WERI-Rb-1 (cell line): ENCODE data around the gene FCRL5.

ENCODE experiments used
- DNase-seq: peaks from one replicate; pipeline ENCODE4 v3.0.0-alpha.2; 2020
- H3K27ac ChIP-seq: fragments of 250-450 bp; sonication (Bioruptor Pico); 2 replicates; pipeline ENCODE4 v1.5.1; 2020; ENCODE audit warnings: mild to moderate bottlenecking, moderate library complexity
- H3K27me3 ChIP-seq: fragments of 250-450 bp; sonication (Bioruptor Pico); 2 replicates; pipeline ENCODE4 v1.5.1; 2021; ENCODE audit warnings: mild to moderate bottlenecking, low read depth, moderate library complexity; ENCODE audit not compliant: insufficient read depth, severe bottlenecking
- H3K36me3 ChIP-seq: fragments of 250-450 bp; sonication (Bioruptor Pico); 2 replicates; pipeline ENCODE4 v1.5.1; 2020; ENCODE audit warnings: mild to moderate bottlenecking, moderate library complexity
- H3K4me3 ChIP-seq: 2 replicates; pipeline ENCODE4 v1.5.1; 2011; ENCODE audit warnings: low read depth, mild to moderate bottlenecking, control low read depth, low read length
- H3K9me3 ChIP-seq: fragments of 250-450 bp; sonication (Bioruptor Pico); 2 replicates; pipeline ENCODE4 v1.5.1; 2021; ENCODE audit warnings: mild to moderate bottlenecking, moderate library complexity; ENCODE audit not compliant: severe bottlenecking
- TF ChIP-seq, protein P1 (sequence below): IDR thresholded peaks from 2 replicates; pipeline ENCODE4 v1.5.1; 2011; ENCODE audit warnings: low read depth, mild to moderate bottlenecking, control low read depth, inconsistent platforms, low read length

Gene FCRL5

DNA sequence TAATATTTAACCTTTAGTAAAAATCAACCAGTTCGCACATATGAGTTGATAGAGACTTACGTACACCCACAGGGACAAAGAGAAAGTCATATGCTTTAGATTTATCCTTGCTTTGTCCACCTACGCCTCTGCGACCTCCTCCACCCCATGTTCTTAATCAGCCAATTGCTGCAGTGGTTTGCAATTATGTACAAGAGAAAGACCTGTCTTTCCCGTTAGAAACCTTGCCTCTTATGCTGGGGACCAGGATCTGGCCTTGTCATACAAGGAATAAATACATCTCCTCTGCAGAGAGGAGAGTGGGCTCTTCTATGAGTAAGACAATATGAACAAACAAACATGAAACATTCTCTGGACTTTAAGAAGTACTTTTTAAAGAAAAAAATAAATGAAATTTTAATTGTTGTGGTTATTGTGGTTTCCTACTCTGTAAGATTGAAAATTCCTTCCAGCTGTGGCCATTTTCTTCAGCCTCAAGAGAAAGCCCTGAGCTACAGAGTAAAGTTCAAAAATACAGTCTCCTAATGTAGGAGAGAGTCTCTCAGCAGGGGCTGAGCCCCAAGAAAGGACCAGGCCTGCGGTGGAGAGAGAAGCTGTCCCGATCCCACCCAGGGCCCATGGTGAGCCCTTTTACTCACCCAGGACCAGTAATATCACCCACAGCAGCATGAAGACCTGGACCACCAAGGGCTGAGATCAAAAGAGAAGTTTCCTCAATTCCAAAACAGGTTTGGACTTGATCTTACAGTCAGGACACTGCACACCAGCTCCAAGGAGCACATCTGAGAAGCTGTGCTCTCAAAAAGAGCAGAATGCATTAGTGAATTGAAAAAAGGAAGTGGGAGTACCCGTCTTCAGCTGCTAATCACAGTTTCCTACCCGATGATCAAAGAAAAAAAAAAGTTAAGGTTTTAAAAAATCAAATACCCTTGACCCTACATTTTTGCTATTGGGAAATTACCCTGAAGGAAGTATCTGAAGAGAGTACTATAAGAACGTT is at the start of gene FCRL5:
TSS of gene FCRL5 (minus strand) at position 822 of the 1,000 bp plus-strand sequence. CDS start at position 669, 153 bp downstream.
- no peaks in the 10 kb centered on the region for H3K36me3 ChIP-seq
- peaks cover 4% of the 10 kb centered on the region for H3K9me3 ChIP-seq
- H3K27ac ChIP-seq: no peak within 1 kb of the TSS
- H3K27me3 ChIP-seq: no peaks in the 10 kb centered on the region
- TF ChIP-seq, protein P1, sequence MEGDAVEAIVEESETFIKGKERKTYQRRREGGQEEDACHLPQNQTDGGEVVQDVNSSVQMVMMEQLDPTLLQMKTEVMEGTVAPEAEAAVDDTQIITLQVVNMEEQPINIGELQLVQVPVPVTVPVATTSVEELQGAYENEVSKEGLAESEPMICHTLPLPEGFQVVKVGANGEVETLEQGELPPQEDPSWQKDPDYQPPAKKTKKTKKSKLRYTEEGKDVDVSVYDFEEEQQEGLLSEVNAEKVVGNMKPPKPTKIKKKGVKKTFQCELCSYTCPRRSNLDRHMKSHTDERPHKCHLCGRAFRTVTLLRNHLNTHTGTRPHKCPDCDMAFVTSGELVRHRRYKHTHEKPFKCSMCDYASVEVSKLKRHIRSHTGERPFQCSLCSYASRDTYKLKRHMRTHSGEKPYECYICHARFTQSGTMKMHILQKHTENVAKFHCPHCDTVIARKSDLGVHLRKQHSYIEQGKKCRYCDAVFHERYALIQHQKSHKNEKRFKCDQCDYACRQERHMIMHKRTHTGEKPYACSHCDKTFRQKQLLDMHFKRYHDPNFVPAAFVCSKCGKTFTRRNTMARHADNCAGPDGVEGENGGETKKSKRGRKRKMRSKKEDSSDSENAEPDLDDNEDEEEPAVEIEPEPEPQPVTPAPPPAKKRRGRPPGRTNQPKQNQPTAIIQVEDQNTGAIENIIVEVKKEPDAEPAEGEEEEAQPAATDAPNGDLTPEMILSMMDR: no peak
- DNase-seq: no peak
- no peak within 1 kb of the TSS for H3K4me3 ChIP-seq

DNA sequence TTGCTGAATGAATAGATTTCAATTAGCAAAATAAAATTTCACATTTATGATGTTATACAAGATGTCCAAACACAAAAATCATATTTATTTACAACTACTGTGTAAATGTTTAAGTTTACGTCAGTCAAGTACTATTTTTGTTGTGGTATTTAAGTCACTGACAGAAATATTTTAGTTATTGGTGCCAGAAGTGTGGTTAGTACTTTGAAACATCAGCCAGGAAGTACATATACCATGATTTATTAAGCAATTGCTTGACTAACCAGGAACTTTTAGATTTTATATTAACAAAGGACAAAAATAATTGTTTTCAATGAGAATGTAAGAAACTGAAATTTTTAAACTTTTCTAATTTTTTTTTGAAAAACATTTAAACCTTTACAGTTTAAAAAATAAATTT is 47.9 kb upstream of the FCRL5 start:
- H3K36me3 ChIP-seq: peaks cover 3% of the 10 kb centered on the region; the same call in 1 of the 2 replicates
- TF ChIP-seq, protein P1: no peak
- peaks cover 5% of the 10 kb centered on the region for H3K9me3 ChIP-seq
- no peak for DNase-seq
- no peak overlapping the region for H3K27ac ChIP-seq
- no peak overlapping the region for H3K4me3 ChIP-seq
- no peaks in the 10 kb centered on the region for H3K27me3 ChIP-seq

DNA sequence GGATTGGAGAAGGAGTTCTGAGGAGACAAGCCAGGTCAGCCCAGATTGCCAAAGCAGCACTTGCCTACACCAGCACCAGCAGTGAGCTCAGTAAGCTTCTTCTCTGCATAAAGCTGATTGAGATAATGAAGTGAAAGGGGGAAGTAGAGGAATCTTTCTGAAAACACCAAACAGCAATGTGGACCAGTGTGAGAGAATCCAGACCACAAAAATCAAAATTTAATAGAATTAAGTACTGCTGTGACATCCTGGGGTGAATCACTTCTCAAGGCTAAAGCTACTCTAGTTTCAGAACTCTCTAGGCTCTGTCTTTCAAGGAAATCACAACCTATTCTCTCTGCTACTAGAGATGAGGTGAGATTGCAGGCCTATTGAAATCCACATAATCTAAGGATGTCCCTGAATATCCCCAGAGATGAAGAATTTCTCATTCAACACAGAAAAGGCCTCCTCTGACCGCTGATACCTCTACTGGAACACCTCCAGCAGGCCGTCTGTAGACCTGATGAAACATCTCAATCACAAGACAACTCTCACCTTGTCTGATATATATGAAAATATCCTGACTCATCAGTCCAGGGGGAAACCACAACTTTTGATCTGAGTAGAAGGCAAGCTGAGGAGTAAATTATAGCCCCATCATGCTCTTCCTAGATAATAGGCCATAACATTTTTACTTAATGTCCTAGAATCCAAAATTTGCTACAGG is 45.8 kb upstream of the FCRL5 start, which contains the start of gene FCRL4:
TSS of gene FCRL4 (minus strand) at position 127 of the 709 bp plus-strand sequence. CDS start 141 bp downstream, outside the sequence.
- H3K27ac ChIP-seq: no peak within 1 kb of the TSS
- peak; percentile 10 for DNase-seq
- TF ChIP-seq, protein P1: no peak

DNA sequence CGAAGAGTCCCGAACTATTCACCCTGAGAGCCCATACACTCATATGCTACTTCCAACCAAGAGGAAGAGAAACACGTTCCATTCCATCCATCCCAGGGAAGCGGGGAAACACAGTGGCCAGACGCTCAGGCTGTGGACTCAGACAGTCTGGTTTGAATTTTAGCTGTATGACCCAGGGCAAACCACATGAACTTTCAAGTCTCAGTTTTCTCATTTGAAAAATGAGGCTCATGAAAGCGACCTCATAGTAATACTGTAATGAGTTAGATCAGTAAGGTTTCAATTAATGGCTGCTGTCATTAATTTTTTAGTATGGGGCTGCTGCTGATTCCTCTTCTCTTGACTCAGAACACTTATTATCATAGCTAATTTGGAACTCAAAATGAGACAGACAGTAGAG is 44.1 kb upstream of the FCRL5 start:
- Histone ChIP-seq H3K27me3 (no peaks in the 10 kb centered on the region), H3K27ac (no peak overlapping the region), H3K36me3 (peaks cover 3% of the 10 kb centered on the region; the same call in 1 of the 2 replicates), H3K9me3 (no peaks in the 10 kb centered on the region), H3K4me3 (no peak overlapping the region)
- no peak for DNase-seq
- TF ChIP-seq, protein P1: no peak

More for the DNA sequence above, 45.8 kb upstream of the FCRL5 start, which contains the start of gene FCRL4:
- H3K9me3 ChIP-seq: peaks cover 5% of the 10 kb centered on the region
- no peak within 1 kb of the TSS for H3K4me3 ChIP-seq
- peaks cover 3% of the 10 kb centered on the region; the same call in 1 of the 2 replicates for H3K36me3 ChIP-seq
- H3K27me3 ChIP-seq: no peaks in the 10 kb centered on the region

DNA sequence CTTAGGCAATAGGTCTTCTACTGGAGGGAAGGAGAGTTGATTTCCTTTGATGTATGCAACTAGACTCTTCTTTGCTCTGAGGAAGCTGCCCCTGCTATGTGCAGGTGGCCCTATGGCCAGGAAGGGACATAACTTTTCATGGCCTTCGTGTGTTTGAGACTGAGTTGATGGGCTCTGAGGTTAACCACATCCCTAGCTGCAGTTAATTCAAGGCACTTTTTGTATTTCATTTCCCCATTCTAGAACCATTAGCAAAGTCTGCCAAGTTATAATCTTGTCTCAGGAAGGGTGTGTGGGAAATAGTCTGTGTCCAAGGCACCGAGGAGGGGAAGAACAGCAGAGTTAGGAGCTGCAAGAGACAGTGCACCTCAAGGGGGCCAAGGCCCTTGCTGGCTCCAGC is 43.0 kb upstream of the FCRL5 start:
- no peaks in the 10 kb centered on the region for H3K27me3 ChIP-seq
- H3K36me3 ChIP-seq: peaks cover 3% of the 10 kb centered on the region; the same call in 1 of the 2 replicates
- H3K9me3 ChIP-seq: no peaks in the 10 kb centered on the region
- H3K27ac ChIP-seq: no peak overlapping the region
- DNase-seq: no peak
- H3K4me3 ChIP-seq: no peak overlapping the region
- TF ChIP-seq, protein P1: no peak
